ENCODE measurements around the gene GRSF1. TPM values are rescaled to one million over a fixed set of nuclear protein-coding genes. Genes with fewer than 3 reads are reported as not detected.
"Not testable (repeated sequence)": the region's sequence is repeated elsewhere in the genome, so short reads cannot be mapped to it uniquely, and the experiment has no call there.

The GRSF1 gene
- total RNA-seq, 6 experiments from 2014 or later: 99.1 to 110 (median 109) TPM

GRCh38 chr4:70778888-70779422, 60.7 kb downstream of the GRSF1 start:
- no peaks in the 10 kb centered on the region for H3K36me3 Mint-ChIP-seq (ENCODE audit: low read depth)
- no peaks in the 10 kb centered on the region for H3K9me3 Mint-ChIP-seq
- TF ChIP-seq CTCF (IDR thresholded peaks at IDR 0.05): no peak
- peak overlapping the region; percentile 38 for H3K27ac Mint-ChIP-seq
- H3K4me1 Mint-ChIP-seq (ENCODE audit: low read depth): peaks cover 8% of the 10 kb centered on the region
- H3K4me3 Mint-ChIP-seq: no peak overlapping the region
- DNase-seq: peak; percentile 62
- no peaks in the 10 kb centered on the region for H3K27me3 Mint-ChIP-seq (ENCODE audit: insufficient read depth)

GRCh38 chr4:70772929-70773555, 66.6 kb downstream of the GRSF1 start:
- Mint-ChIP-seq H3K36me3 (ENCODE audit: low read depth) (peaks cover 21% of the 10 kb centered on the region), H3K27me3 (ENCODE audit: insufficient read depth) (no peaks in the 10 kb centered on the region; the same call in 1 of the 2 replicates), H3K9me3 (no peaks in the 10 kb centered on the region), H3K4me1 (ENCODE audit: low read depth) (peaks cover 16% of the 10 kb centered on the region), H3K27ac (no peak overlapping the region), H3K4me3 (no peak overlapping the region)
- no peak for DNase-seq
- TF ChIP-seq CTCF (IDR thresholded peaks at IDR 0.05): no peak

GRCh38 chr4:70769396-70769795, 70.3 kb downstream of the GRSF1 start:
- H3K4me3 Mint-ChIP-seq; H3K9me3 Mint-ChIP-seq; DNase-seq; H3K27me3 Mint-ChIP-seq (ENCODE audit: insufficient read depth): not testable (repeated sequence)
- Mint-ChIP-seq H3K4me1 (ENCODE audit: low read depth) (peaks cover 20% of the 10 kb centered on the region), H3K36me3 (ENCODE audit: low read depth) (peaks cover 42% of the 10 kb centered on the region), H3K27ac (0 out of 2 replicates have a peak overlapping the region, but pooled peaks have one; percentile 26)

DNA sequence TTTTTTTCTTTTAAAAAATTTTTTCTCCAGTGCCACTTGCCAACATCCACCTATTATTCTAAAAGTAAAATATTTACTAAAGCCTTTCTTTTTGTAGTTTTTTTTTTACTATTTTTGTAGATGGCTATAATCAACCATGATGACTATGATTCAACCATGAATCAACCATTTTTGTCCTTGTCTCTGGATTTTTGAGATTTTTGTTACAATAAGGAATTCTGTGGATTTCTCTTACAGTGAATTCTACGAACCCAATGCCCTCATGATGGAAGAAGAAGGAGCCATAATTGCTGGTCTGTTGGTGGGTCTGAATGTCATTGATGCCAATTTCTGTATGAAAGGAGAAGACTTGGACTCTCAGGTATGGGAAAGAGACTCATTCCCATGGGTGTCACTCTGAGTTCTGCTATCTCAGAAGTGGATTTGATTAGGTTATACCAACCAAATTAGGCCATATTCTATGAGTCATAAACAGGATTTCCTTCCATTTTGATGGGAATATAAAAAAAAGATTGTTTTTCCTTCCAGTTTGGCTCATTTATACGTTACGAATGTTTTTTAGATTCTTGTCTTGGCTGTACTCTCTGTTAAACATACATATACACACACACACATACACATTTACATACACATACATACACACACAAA, 71.3 kb downstream of the GRSF1 start:
- peak; percentile 46 for DNase-seq
- peak overlapping the region; percentile 76 for H3K27ac Mint-ChIP-seq
- no peaks in the 10 kb centered on the region for H3K9me3 Mint-ChIP-seq
- no peak for TF ChIP-seq CTCF (IDR thresholded peaks at IDR 0.05)
- peaks cover 20% of the 10 kb centered on the region for H3K4me1 Mint-ChIP-seq (ENCODE audit: low read depth)
- H3K27me3 Mint-ChIP-seq (ENCODE audit: insufficient read depth): peaks cover 1% of the 10 kb centered on the region
- peaks cover 52% of the 10 kb centered on the region for H3K36me3 Mint-ChIP-seq (ENCODE audit: low read depth)
- H3K4me3 Mint-ChIP-seq: peak overlapping the region; percentile 58

Other genes starting within 250 kb of the GRSF1 start
- gene AMBN, start 247.6 kb downstream of the GRSF1 start, total RNA-seq (2021; fragmentation: NEBNext Ultra II Directional; extraction: Animal tissue kit (Norgen Biotek cat#: 25700)): not detected
- gene ENAM, start 211.1 kb downstream of the GRSF1 start, total RNA-seq (2021; fragmentation: NEBNext Ultra II Directional; extraction: Animal tissue kit (Norgen Biotek cat#: 25700)): under 1 TPM in 5 of 6 experiments, not detected in 1; 0.02 to 0.14 (median 0.10) TPM
- 1 to 10 TPM in 1 of 6 experiments, under 1 TPM in 4, not detected in 1; 0.15 to 1.3 (median 0.46) TPM for gene JCHAIN, start 173.4 kb downstream of the GRSF1 start, total RNA-seq (2021; fragmentation: NEBNext Ultra II Directional; extraction: Animal tissue kit (Norgen Biotek cat#: 25700))
- 10 to 100 TPM; 38.8 to 48.0 (median 43.1) TPM for gene UTP3, start 151.4 kb downstream of the GRSF1 start, total RNA-seq (2021; fragmentation: NEBNext Ultra II Directional; extraction: Animal tissue kit (Norgen Biotek cat#: 25700))
- gene RUFY3, start 117.9 kb downstream of the GRSF1 start, total RNA-seq (2021; fragmentation: NEBNext Ultra II Directional; extraction: Animal tissue kit (Norgen Biotek cat#: 25700)): 10 to 100 TPM; 35.7 to 44.8 (median 38.4) TPM
- 10 to 100 TPM; 26.9 to 37.0 (median 33.8) TPM for gene MOB1B, start 62.5 kb upstream of the GRSF1 start, total RNA-seq (2021; fragmentation: NEBNext Ultra II Directional; extraction: Animal tissue kit (Norgen Biotek cat#: 25700))
- gene DCK, start 153.8 kb upstream of the GRSF1 start, total RNA-seq (2021; fragmentation: NEBNext Ultra II Directional; extraction: Animal tissue kit (Norgen Biotek cat#: 25700)): 10 to 100 TPM; 13.1 to 23.9 (median 22.3) TPM